ENCODE data around the gene CNP.
"Not testable (repeated sequence)": the region's sequence is repeated elsewhere in the genome, so short reads cannot be mapped to it uniquely, and the experiment has no call there.

CNP gene

DNA sequence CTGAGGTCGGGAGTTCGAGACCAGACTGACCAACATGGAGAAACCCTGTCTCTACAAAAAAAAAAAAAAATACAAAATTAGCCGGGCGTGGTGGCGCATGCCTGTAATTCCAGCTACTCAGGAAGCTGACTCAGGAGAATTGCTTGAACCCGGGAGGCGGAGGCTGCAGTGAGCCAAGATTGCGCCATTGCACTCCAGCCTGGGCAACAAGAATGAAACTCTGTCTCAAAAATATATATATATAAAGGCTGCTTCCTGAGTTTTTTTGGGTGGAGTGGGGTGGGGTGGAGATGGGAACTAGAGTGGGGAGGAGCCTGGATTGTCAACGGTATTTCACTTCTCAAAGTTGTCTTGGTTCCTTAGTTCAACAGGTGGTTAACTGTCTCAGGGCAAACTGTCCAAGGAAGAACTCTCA lies 43.7 kb downstream of the CNP start:
- not testable (repeated sequence) for DNase-seq

DNA sequence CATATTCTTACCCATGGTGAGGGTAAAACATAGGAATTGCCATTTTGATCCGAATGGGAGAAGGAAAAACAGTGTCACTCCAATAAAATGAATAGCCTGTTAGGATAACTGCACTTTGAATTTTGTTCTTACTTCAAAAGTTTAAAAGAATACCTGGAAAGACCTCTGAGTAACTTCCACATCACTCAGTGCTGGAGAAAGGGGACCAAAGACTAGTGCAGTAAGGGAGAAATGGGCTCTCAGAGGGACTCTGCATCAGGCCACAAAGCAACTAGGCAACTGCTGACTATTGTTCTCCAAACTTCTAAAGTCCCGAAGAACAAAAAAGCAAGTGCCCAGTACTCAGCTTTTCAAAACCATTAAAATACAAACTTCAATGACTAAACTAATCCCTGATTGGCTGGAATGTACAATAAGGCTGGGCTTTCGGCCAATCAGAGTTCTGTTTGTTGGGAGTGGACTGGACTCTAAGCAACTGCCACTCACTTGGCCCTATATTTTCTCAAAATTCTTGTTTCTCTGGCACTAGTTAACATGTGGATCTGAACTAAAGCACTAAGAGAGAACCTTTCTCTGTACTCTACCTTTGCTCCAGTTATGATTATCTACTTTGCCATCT lies 44.4 kb downstream of the CNP start:
- no peak for DNase-seq

DNA sequence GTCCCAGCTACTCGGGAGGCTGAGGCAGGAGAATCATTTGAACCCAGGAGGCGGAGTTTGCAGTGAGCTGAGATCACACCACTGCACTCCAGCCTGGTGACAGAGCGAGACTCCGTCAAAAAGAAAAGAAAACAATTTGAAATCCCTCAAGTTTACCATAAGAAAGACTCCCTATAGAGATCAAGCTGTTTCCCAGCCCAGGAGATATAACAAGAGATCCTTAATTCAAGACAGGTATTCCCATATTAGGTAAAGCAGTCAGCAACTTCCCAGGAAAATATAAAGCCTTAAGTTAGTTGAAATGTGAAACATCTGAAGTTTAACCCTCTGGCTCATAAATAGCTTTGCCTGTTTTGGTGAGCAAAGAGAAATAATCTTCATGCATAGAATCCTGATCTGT lies 45.8 kb downstream of the CNP start:
- not testable (repeated sequence) for DNase-seq

DNA sequence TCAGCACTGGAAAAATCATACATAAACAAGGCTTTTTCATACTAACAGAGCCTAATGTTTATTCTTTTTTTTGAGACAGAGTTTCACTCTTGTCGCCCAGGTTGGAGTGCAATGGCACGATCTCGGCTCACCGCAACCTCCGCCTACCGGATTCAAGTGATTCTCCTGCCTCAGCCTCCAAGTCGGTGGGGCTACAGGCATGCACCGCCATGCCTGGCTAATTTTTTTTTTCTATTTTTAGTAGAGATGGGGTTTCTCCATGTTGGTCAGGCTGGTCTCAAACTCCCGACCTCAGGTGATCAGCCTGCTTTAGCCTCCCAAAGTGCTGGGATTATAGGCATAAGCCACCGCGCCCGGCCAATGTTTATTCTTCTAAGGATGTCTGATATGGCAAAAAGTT lies 47.1 kb downstream of the CNP start:
- DNase-seq, result not testable (repeated sequence)

DNA sequence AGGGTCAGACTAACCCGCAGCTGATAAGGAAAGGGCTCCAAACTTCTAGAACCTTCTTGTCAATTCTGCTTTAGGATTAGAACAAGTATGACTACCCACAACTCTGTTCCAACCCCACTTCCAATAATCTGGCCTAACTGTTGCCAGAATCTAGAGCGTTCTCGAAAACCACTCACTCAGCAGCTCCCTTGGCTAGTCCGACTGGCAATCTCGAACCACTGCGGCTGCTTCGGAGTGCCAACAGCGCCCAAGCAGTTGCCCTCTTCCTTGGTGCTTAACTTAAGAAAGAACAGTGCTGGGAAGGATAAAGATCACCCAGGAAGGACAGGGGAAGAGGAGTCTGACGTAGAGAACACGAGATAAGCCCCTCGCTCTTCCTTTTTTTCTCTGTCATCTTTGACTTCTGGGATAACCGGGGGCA lies 49.8 kb downstream of the CNP start:
- no peak for DNase-seq

DNA sequence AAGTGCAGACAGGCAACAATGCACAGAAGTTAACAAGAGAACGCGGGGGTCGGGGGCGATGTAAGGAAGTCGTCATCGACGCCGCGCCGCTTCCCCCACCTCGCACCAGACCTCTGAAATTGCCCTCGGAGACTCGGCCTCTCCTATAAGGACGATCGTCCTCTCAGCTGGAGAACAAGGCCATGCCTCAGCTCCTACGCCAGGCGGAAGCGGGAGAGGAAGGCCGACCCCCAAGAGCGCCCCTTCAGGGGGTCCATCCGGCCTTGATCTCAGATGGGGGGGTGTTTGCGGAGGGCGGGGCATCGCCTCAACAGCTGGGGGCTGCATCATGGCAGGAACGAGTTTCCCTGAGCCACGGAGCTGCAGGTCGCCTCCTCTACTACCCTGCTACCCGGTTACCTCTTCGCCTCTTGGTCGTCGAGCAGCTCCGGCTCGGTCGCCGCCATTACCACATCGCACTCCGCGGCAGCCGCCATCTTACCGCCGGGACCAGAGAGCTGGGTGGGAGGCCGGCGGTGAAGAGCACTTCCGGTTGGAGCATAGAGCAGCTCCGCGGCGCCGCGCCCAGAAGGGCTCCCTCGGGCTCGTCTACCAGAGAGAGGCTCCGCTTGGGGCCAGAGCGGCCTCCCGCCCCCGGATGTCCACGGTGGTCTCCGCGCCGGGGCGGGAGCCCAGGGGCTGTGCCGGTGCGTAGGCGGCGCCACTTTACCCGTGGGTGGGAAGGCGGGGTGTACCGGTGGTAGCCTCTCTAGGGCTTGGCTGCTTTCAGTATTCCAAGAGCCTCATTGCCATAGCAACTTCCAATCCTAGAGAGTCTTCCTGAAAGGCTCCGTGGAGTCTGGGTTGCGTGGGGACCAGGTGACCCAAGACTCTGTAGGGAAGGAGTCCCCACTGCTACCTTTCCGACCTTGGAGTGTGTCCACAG lies 50.6 kb downstream of the CNP start, which contains the start of gene DNAJC7:
TSS of gene DNAJC7 (minus strand) at position 499 of the 925 bp plus-strand sequence. CDS start at position 476, 23 bp downstream.
- peak; percentile 91 for DNase-seq

DNA sequence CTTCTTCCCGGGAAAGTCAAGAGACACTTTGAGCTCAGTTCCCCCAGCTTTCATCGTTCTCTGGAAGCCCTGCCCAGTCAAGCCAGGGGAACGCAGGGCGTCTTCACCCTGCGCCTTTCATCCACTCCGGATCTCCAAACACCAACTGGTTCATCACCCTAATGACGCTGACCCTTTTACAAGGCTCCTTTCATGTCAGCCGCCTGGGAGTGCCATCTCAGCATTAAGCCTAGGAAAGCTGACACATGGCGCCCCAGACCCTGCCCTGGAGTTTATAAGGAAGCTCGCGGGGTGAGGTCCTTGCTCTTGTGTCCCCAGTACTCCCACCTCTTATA lies 51.2 kb downstream of the CNP start:
- DNase-seq, result no peak

DNA sequence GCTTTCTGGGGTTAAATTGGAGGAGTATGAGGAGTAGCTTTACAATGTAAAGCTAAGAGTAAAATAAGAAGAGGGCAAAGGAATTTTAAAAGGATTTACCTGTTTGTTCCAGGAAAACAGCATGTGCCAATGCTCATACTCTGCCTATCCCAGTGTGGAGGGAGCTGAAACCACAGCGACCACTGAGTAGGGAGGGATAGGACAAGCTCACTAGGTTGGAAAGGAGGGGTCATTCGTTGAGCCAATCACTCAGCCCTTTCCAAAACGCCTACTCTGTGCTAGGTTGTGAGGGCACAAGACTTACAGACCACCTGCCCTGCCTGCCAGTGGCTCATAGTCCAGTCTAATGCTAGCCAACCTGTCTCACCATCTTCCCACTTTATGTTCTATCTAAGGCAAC lies 51.7 kb downstream of the CNP start:
- no peak for DNase-seq

DNA sequence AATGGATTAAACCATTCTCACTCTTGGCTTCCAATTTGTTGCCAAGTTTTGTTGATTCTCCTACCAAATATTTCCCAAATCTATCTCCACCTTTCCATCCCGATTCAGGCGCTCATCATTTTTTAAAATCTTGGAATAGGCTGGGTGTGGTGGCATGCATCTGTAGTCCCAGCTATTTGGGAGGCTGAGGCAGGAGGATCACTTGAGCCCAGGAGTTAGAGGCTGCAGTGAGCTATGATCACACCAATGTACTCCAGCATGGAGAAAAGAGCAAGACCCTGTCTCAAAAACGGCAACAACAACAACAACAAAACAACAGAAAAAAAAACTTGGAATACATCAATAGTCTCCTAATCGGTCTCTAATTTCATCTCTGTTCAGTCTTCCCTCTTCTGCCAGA lies 52.4 kb downstream of the CNP start:
- no peak for DNase-seq

DNA sequence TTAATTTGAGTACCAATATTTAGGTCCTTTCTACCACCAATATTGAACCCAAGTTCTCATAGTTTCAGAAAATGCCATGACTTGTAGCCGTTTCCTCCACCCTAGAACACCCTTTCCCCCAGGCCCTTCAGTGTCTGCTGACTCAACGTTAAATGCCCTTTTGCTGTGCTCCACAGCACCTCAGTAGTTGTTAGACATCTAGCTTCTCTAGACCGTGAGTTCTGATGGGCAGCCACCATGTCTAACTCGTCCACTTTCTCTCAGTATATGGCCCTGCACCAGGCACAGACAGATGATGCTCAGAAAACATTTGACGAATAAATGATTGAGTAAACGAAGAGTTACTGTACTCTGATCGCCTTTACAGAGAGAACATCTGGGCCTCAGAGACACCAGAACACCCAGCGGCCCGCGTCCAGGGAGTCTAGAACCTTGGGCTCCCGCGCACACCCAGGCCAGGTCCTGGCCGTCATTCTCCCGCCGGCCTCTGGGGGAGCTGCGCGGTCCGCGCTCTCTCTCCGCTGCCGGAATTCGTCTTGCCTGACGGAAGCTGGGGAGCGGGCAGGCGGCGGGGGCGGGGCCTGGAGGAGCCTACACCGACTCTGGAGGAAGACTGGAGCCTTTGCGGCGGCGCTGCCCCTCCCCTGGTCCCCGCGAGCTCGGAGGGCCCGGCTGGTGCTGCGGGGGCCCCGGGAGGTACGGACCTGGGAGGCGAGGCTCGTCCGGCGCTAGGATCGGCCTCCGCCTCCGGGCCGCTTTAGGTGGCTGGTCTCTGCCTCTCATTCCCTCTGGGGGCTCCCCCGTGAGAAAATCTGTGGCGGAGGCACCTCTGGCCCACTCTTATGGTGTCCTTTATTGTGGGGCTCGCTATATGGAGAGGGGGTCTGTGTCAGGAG lies 53.2 kb downstream of the CNP start, which contains the start of gene NKIRAS2:
TSS of gene NKIRAS2 (plus strand) at position 582 of the 896 bp plus-strand sequence. CDS start 1,488 bp downstream, outside the sequence.
- peak; percentile 95 for DNase-seq

DNA sequence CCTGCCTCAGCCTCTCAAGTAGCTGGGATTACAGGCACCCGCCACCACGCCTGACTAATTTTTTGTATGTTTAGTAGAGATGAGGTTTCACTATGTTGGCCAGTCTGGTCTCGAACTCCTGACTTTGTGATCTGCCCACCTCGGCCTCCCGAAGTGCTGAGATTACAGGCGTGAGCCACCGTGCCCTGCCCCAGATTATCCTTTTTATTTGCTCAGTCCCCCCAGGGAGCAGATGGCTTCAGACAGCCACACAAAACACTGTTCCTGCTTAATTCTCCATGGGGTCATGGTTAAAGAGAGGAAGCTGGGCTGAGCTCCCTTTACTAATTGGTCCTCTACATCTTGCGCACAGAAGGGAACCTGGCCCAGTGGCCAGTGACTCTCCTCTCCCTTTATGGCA lies 54.2 kb downstream of the CNP start:
- not testable (repeated sequence) for DNase-seq

DNA sequence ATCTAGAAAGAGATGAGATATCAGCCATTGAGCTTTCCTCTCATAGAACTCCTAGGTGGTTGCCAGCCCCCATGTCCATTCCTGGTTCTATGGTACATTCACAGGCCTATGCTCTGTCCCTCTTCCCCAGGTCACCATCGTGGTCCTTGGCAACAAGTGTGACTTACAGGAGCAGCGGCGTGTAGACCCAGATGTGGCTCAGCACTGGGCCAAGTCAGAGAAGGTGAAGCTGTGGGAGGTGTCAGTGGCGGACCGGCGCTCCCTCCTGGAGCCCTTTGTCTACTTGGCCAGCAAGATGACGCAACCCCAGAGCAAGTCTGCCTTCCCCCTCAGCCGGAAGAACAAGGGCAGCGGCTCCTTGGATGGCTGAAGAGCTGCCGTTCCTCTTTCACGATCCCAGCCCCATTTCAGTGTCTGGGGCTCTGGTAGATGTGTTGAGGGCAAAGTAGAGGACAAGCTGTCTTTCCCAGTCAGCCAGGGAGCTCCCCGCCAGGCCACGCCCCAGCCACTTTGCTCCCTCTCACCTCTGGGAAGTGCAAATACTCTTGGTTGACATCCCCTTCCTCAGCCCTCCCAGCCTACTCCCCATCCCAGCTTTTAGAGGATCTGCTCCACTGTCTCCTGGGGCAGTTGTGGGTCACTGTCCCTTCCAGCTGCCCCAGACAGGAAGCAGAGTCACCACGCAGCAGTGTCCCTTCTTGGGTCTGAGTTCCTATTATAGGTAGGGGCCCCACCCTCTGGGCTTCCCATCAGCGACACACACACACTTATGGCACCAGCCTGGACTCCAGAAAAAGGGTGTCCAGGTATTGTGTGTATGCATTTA lies 57.1 kb downstream of the CNP start:
- DNase-seq, result no peak

DNA sequence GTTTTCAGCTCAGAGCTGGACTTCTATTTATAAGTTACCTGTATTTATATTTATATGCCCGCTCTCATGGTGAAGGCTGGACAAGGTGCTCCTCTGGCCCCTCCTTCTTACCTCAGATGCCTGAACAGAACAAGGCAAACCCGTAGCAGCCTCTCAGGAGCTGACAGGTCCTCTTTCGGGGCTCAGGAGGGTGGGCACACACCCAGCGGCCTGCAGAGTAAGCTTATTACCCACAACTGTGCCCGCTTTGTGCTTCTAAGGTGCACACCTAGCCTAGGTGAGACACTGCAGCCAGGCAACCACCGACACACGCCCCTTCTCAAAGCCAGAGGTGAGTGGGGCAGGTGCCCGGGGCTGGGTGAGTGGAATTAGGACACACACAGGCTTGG lies 58.6 kb downstream of the CNP start:
- no peak for DNase-seq

DNA sequence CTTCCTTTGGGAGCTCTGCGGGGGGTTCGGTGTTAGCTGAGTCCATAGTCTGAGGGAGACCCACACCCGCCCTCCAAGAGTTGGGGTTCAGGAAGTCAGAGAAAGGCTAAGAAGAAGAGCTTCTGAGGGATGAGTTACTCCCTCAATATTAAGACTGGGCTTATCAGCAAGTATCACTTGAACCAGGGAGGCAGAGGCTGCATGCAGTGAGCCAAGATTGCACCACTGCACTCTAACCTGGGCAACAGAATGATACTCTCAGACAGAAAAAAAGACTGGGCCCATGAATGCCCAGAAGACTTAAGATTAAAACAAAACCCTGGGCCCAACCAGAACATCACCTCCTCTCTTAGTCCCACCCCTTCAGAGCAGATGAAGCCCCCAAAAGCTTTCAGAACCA lies 59.3 kb downstream of the CNP start:
- no peak for DNase-seq

DNA sequence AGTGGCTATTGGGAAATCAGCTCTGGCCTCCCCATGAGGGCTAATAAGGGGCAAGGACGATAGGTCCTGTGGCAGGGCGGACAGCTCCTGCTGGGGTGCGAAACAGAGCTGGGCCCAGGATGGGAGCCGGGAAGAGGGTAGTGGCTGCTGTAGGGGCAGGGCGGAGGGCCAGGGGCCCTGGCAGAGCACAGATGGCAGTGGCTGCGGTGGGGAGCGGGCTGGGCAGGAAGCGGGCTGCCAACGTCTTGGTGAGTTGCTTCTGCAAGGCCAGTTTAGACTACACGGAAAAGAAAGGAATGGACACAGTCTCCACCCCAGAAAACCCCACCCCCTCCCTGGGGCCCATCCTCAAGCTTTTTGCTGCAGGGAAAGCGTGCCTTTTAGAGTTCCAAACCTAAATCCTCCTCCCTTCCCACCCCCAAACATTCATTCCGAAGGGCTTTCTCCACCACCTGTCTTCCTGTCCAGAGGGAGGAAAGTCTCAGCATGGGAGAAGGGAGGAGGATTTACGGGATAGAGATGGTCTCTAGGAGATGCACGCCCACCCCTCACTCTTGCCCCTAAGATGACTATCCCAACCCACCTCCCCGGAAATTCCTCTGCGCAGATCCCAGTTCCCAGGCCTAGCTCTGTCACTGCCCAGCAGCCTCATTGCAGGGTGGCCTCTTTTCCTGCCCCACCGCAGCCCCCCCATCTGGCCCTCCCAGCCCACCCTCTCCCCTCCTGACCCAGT lies 60.4 kb downstream of the CNP start:
- DNase-seq, result no peak
